Smooth muscle cell (in vitro differentiated cells): ENCODE results near the gene LIN54. TPM values are rescaled to one million over a fixed set of nuclear protein-coding genes. Genes with fewer than 3 reads are reported as not detected.

ENCODE experiments used
- DNase-seq: peaks from one replicate; lab custom pipeline; 2025; ENCODE audit not compliant: unreplicated experiment; lab: John Stamatoyannopoulos, UW
- H2AFZ ChIP-seq: fragments of 200-600 bp; sonication (generic); 2 replicates; pipeline ENCODE4 v1.6.0; 2016; ENCODE audit warnings: antibody characterized with exemption, low read depth, mild to moderate bottlenecking
- H3F3A ChIP-seq: fragments of 200-600 bp; sonication (generic); 2 replicates; pipeline ENCODE4 v1.6.0; 2017; ENCODE audit warnings: antibody characterized with exemption, low read depth
- H3K27ac ChIP-seq: fragments of 200-600 bp; sonication (generic); 2 replicates; pipeline ENCODE4 v1.5.1; 2016; ENCODE audit warnings: low read depth, mild to moderate bottlenecking
- H3K27me3 ChIP-seq: fragments of 200-600 bp; sonication (generic); 2 replicates; pipeline ENCODE4 v1.6.1; 2016; ENCODE audit warnings: low read depth, mild to moderate bottlenecking
- H3K36me3 ChIP-seq: fragments of 200-600 bp; sonication (generic); 2 replicates; pipeline ENCODE4 v1.5.1; 2016; ENCODE audit warnings: low read depth
- H3K4me1 ChIP-seq: fragments of 200-600 bp; sonication (generic); 2 replicates; pipeline ENCODE4 v1.5.1; 2016; ENCODE audit warnings: low read depth
- H3K4me2 ChIP-seq: fragments of 200-600 bp; sonication (generic); 2 replicates; pipeline ENCODE4 v1.6.0; 2016; ENCODE audit warnings: mild to moderate bottlenecking
- H3K4me3 ChIP-seq: fragments of 200-600 bp; sonication (generic); 2 replicates; pipeline ENCODE4 v1.5.1; 2016; ENCODE audit warnings: mild to moderate bottlenecking
- H3K79me2 ChIP-seq: fragments of 200-600 bp; sonication (generic); 2 replicates; pipeline ENCODE4 v1.6.0; 2016; ENCODE audit warnings: low read depth, mild to moderate bottlenecking
- H3K9ac ChIP-seq: fragments of 200-600 bp; sonication (generic); 2 replicates; pipeline ENCODE4 v1.6.0; 2016; ENCODE audit warnings: low read depth
- H3K9me3 ChIP-seq: fragments of 200-600 bp; sonication (generic); replicated peaks from 2 replicates; pipeline ENCODE4 v1.5.1; 2016; ENCODE audit warnings: low read depth
- H4K20me1 ChIP-seq: fragments of 200-600 bp; sonication (generic); 2 replicates; pipeline ENCODE4 v1.6.0; 2016; ENCODE audit warnings: low read depth
- CTCF ChIP-seq: fragments of 200-600 bp; sonication (generic); IDR thresholded peaks from 2 replicates; pipeline ENCODE4 v1.5.1; 2017; ENCODE audit warnings: borderline replicate concordance, mild to moderate bottlenecking, antibody characterized with exemption; ENCODE audit not compliant: insufficient read depth, poor library complexity, severe bottlenecking
- WGBS: methylation state at CpG from one replicate; pipeline ENCODE4 v1.1.7; 2016; ENCODE audit warnings: low lambda C conversion rate; 5-methylcytosine and 5-hydroxymethylcytosine counted together
- polyA plus RNA-seq: library from polyadenylated mRNA; unstranded; fragments of >200 nt; fragmentation: Nextera tagmentation; extraction: Ambion mirVana; gene quantifications from 2 replicates; pipeline ENCODE4 v1.2.1, GENCODE V29; 2016
- total RNA-seq: library from RNA; depleted of rRNA; stranded (reverse); fragments of >200 nt; gene quantifications from 2 replicates; pipeline ENCODE4 v1.2.3, GENCODE V29; 2014

Gene LIN54
- total and polyA plus RNA-seq, 2 experiments from 2014 or later: 5.0 to 24.1 TPM

DNA sequence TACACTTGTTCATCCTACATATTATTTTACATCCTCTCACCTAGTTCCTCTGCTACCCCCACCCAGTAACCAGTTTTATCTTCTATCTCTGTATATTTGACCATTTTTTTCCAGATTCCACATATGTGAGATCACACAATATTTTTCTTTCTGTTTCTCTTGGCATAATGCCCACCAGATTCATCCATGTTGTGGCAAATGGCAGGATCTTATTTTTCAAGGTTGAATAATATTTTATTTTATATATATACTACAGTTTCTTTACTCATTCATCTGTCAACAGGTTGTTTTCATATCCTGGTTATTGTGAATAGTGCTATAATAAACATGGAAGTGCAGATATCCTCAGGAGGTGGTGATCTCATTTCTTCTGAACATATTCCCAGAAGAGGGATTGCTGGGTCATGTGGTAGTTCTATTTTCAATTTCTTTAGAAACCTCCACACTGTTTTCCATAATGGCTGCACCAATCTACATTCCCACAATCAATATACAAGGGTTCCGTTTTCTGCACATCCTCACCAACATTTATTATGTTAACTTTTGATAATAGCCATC is 61.9 kb downstream of the LIN54 start:
- Histone ChIP-seq H2AFZ (no peak overlapping the region), H3K4me1 (no peaks in the 10 kb centered on the region), H3K9ac (no peak overlapping the region), H3K4me3 (no peak overlapping the region), H3K27me3 (no peaks in the 10 kb centered on the region), H3K27ac (no peak overlapping the region), H3K36me3 (no peaks in the 10 kb centered on the region), H3F3A (no peaks in the 10 kb centered on the region), H3K9me3 (no peaks in the 10 kb centered on the region), H3K79me2 (no peaks in the 10 kb centered on the region), H3K4me2 (no peak overlapping the region), H4K20me1 (no peaks in the 10 kb centered on the region)
- no peak for TF ChIP-seq CTCF
- WGBS: 97% methylated on average over 1 of the region's 1 CpG
- DNase-seq: no peak

DNA sequence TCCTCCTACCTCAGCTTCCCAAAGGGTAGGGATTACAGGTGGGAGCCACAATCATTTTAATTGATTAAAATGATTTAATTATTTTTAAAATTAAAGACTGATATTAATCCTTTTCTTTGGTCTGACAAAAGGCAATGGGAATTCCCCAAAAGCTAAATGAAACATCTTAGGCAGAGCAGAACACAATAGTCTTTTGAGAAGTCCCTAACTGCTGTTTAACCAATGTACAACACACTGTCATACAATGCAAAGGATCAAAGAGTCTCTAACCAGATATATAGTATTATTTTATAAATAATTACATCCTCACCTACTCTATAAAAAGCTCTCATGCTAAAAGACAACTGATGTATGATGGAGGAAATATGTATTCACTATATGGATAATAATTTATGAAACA is 63.1 kb downstream of the LIN54 start:
- Histone ChIP-seq H3F3A (no peaks in the 10 kb centered on the region), H2AFZ (no peak overlapping the region), H3K36me3 (no peaks in the 10 kb centered on the region), H3K9ac (no peak overlapping the region), H3K79me2 (no peaks in the 10 kb centered on the region), H3K4me1 (no peaks in the 10 kb centered on the region), H3K4me3 (no peak overlapping the region), H3K27me3 (no peaks in the 10 kb centered on the region), H4K20me1 (no peaks in the 10 kb centered on the region), H3K9me3 (no peaks in the 10 kb centered on the region), H3K4me2 (no peak overlapping the region), H3K27ac (no peak overlapping the region)
- TF ChIP-seq CTCF: no peak
- no peak for DNase-seq

DNA sequence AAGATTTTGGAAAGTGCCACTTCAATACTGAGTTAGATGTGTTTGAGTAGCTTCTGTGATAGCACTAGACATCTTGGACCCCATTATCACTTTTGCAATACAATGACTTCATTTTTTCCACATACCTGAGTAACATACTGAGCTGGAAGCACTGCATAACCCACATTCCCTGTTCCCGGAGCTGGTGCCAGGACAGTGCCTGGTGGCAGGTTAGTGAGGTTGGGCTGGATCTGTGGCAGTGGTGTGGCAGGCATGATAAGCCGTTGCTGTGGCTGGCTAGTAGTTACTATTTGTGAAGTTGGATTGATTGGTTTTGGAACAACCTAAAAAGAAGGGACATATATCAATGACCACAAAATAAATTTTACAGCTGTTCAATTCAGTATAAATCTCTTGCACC is 71.2 kb downstream of the LIN54 start:
- Histone ChIP-seq H4K20me1 (no peaks in the 10 kb centered on the region), H3F3A (no peaks in the 10 kb centered on the region), H3K27ac (no peak overlapping the region), H2AFZ (no peak overlapping the region), H3K4me3 (no peak overlapping the region), H3K9me3 (no peaks in the 10 kb centered on the region), H3K9ac (no peak overlapping the region), H3K27me3 (no peaks in the 10 kb centered on the region), H3K4me2 (no peak overlapping the region), H3K4me1 (no peaks in the 10 kb centered on the region), H3K36me3 (peaks cover 17% of the 10 kb centered on the region), H3K79me2 (no peaks in the 10 kb centered on the region)
- 88% methylated on average over 2 of the region's 2 CpGs for WGBS
- no peak for DNase-seq
- TF ChIP-seq CTCF: no peak

GRCh38 chr4:82934441-82934840 is 76.2 kb downstream of the LIN54 start:
- no peak for DNase-seq
- Histone ChIP-seq H3K27ac (no peak overlapping the region), H3K9ac (no peak overlapping the region), H2AFZ (no peak overlapping the region), H3K4me1 (no peaks in the 10 kb centered on the region), H3K27me3 (no peaks in the 10 kb centered on the region), H3K36me3 (peaks cover 21% of the 10 kb centered on the region), H3K4me3 (no peak overlapping the region), H3F3A (no peaks in the 10 kb centered on the region), H3K79me2 (no peaks in the 10 kb centered on the region), H4K20me1 (no peaks in the 10 kb centered on the region), H3K4me2 (no peak overlapping the region), H3K9me3 (no peaks in the 10 kb centered on the region)
- TF ChIP-seq CTCF: no peak
